ENCODE measurements around the gene POLQ. TPM values are rescaled to one million over a fixed set of nuclear protein-coding genes. Genes with fewer than 3 reads are reported as not detected.

POLQ gene
- total and polyA plus RNA-seq, 2 of the 8 experiments (the other 6 are each of a cell fraction or from before 2014, with no cell fraction given), result 3.6 to 15.3 TPM

GRCh38 chr3:121488628-121489027 lies 57.2 kb downstream of the POLQ start:
- TF ChIP-seq RAD21 (IDR thresholded peaks at IDR 0.05 in 1 of 2, conservative IDR thresholded peaks at IDR 0.05 in 1 of 2; ENCODE audit: low read depth in 2 of 2, low read length in 2 of 2) (peak in 1 of 2 experiments; percentile 40; a peak in 2 of 4 replicates), PHF8 (conservative IDR thresholded peaks at IDR 0.05; ENCODE audit: low read depth, low read length) (no peak)
- Histone ChIP-seq H3K9me3 (ENCODE audit: insufficient read depth in 2 of 2, low read depth in 1 of 2, low read length in 1 of 2) (no peaks in the 10 kb centered on the region), H4K20me1 (replicated peaks in 1 of 2; ENCODE audit: control insufficient read depth in 1 of 2, insufficient read depth in 2 of 2, low read length in 2 of 2) (peaks cover 0 to 2% of the 10 kb centered on the region in 2 experiments), H3K4me1 (replicated peaks in 1 of 4; ENCODE audit: control insufficient read depth in 3 of 4, insufficient read depth in 4 of 4, low read length in 3 of 4) (no peaks in the 10 kb centered on the region), H2BK12ac (ENCODE audit: low read depth, low read length) (no peak overlapping the region), H4K8ac (ENCODE audit: extremely low read depth, insufficient read depth, low read length) (no peak overlapping the region), H2AFZ (ENCODE audit: low read length) (no peak overlapping the region), H3K23me2 (ENCODE audit: low read depth, low read length) (no peaks in the 10 kb centered on the region), H3K27me3 (replicated peaks in 1 of 4; ENCODE audit: control insufficient read depth in 3 of 4, extremely low read depth in 1 of 4, insufficient read depth in 3 of 4, low read length in 3 of 4) (no peaks in the 10 kb centered on the region), H2BK5ac (ENCODE audit: low read depth, low read length) (no peak overlapping the region), H2BK120ac (replicated peaks; ENCODE audit: low read depth, low read length) (no peak overlapping the region), H3K27ac (ENCODE audit: low read depth, low read length) (no peak overlapping the region), H3K9ac (replicated peaks in 1 of 4; ENCODE audit: extremely low read depth in 1 of 4, low read depth in 3 of 4, low read length in 3 of 4) (no peak overlapping the region), H2BK20ac (ENCODE audit: low read length) (no peak overlapping the region), H3K56ac (replicated peaks; ENCODE audit: insufficient read length, low read depth, low read length) (no peak overlapping the region), H3K18ac (ENCODE audit: extremely low read depth, low read length) (no peak overlapping the region), H3K79me1 (ENCODE audit: low read depth, low read length) (no peaks in the 10 kb centered on the region), H2AK5ac (ENCODE audit: low read depth, low read length) (no peak overlapping the region), H3K4me2 (ENCODE audit: insufficient read depth in 1 of 2, low read depth in 2 of 2, low read length in 2 of 2) (no peak overlapping the region), H3K36me3 (ENCODE audit: control insufficient read depth in 2 of 4, insufficient read depth in 4 of 4, low read length in 3 of 4) (peaks cover 2 to 36% (median 16%) of the 10 kb centered on the region in 4 experiments; a peak in 7 of 8 replicates), H3K4ac (replicated peaks; ENCODE audit: insufficient read length, low read depth, low read length) (no peak overlapping the region), H3K14ac (ENCODE audit: insufficient read length) (no peak overlapping the region), H3K4me3 (ENCODE audit: extremely low read depth in 1 of 4, insufficient read depth in 2 of 4, low read depth in 3 of 4, low read length in 4 of 4) (no peak overlapping the region), H4K5ac (ENCODE audit: insufficient read length, low read depth, low read length) (no peak overlapping the region), H4K91ac (replicated peaks; ENCODE audit: insufficient read length, low read length) (no peak overlapping the region), H2BK15ac (ENCODE audit: low read length) (no peak overlapping the region), H3K79me2 (ENCODE audit: control insufficient read depth in 1 of 2, insufficient read depth in 2 of 2, low read length in 2 of 2) (no peaks in the 10 kb centered on the region), H3K23ac (ENCODE audit: insufficient read length) (no peak overlapping the region)
- DNase-seq (ENCODE audit: low read depth in 1 of 2, low spot score in 2 of 2) (no peak), FAIRE-seq (peak; percentile 36)
- ChIA-PET CTCF (ENCODE audit: partially characterized antibody) (no interaction called here), POLR2A (ENCODE audit: partially characterized antibody) (no interaction called here)
- 89% methylated on average over 2 of the region's 2 CpGs; no CpG with 5 or more reads in 1 of the 2 experiments for WGBS, 2 experiments (ENCODE audit: extremely low coverage in 1 of 2, insufficient coverage in 1 of 2, insufficient read length in 1 of 2, insufficient replicate concordance in 2 of 2, low coverage in 1 of 2, low lambda C conversion rate in 2 of 2, missing lambda C conversion rate in 1 of 2)
